Fibroblast of peridontal ligament (primary cell): ENCODE measurements around the gene SAE1.

Experiments
- DNase-seq: peaks from one replicate; pipeline ENCODE4 v3.0.0-alpha.2; 2010; ENCODE audit errors: extremely low read depth

The SAE1 gene

DNA sequence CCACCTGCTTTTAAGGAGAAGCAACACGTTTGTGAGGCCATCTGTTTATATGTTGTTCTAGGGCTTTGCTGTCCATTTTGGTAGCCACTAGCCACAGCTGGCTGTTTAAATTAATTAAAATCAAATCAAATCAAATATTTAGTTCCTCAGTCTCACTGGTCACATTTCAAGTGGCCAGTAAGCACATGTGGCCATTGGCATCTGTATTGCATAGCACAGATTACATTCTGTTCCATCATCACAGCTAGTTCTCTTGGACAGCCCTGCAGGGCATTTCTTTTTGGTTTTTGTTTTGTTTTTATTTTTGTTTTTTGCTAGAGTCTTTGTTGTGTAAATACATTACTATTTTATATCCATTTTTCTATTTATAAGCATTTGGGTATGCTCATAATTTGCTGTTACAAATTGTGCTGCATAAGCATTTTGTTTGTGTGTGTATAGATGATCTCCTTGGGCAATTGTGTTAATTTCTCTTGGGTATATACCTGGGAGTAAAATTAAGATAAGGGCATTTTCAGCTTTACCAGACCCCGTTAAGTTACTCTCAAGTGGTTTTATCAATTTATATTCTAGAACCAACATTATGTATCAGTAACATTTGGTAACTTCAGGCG, 31.3 kb downstream of the SAE1 start:
- peak; percentile 56 for DNase-seq

DNA sequence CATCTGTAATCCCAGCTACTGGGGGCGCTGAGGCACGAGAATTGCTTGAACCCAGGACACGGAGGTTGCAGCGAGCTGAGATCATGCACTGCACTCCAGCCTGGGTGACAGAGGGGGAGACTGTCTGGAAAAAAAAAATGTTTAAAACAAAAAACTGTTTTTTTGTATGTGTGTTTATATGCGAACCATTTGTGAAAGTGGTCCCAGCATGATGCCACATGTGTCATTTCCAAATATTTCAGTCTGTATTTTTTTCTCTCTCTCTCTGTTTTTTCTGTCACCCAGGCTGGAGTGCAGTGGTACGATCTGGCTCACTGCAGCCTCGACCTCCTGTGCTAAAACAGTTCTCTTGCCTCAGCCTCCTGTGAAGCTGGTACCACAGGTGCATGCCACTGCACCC, 37.4 kb downstream of the SAE1 start:
- DNase-seq: no peak

DNA sequence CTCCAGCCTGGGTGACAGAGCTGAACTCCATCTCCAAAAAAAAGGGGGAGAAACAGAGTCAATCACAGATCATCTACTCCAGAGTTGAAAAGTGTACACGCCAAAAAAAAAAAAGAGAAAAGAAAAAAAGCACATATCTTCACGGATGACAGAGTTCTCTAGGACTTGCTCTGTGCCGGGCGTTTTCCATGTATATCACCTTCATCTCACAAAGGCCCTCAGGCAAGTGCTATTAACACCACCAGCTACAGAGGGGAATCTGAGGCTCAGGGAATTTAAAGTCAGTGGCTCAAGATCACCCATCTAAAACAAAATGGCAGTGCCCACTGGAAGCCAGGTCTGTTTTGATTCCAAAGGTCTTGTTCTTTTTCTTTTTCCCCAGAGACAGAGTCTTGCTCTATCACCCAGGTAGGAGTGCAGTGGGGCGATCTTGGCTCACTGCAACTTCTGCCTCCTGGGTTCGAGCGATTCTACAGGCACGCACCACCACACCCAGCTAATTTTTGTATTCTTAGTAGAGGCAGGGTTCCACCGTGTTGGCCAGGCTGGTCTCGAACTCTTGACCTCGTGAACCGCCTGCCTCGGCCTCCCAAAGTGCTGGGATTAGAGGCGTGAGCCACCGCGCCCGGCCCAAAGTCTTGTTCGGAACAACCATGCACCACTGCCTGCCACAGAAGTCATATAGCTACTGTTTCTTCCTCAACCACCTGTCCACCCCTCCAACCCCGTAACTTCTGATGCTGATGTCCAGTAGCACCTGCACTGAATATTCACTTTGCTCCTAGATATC, 42.2 kb downstream of the SAE1 start:
- no peak for DNase-seq

DNA sequence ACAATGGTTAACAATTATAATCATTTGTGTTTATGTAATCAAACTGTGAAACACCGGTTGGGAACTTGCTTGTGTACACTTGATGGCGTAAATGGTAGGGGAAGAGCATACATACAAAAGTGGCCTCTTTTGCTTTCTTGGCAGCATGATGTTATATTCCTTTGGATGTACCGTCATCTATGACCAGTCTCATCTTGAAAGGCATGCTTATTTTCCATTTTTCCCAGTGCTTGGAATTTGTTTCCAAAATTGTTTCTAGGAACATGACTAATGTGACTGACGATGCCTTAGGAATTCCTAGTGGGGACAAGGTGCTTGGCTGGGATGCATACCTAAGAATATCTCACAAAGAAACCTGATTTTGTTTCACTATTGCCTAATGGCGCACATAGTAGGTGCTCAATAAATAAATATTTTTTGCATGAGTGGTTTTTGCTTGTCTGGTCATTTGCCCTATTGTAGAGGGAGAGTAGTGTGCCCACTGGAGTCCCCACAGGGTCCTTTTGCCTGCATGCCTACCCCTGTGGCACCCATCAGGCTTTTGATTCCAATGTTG, 45.5 kb downstream of the SAE1 start:
- peak; percentile 91 for DNase-seq

DNA sequence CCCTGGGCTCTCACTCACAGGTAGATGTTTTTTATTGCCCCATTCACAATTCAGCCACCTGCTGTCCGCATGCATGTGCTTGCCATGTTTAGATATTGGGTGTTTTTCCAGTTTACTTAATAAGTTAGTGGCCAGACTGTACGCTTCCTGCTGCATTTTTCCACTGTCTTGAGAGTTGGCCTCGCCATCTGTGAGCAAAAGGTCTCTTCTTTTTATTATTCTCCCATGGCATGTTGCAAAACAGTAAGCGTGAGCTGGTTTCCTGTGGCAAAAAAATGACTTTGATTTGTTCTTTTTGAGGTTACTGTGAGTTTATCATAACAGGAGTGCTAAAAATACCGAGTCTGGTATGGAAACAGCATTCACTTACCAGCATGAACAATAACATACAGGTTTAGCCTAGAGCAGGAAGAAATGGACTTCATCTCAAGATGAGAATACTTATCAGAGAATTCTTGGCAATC, 46.0 kb downstream of the SAE1 start:
- DNase-seq: peak; percentile 88

DNA sequence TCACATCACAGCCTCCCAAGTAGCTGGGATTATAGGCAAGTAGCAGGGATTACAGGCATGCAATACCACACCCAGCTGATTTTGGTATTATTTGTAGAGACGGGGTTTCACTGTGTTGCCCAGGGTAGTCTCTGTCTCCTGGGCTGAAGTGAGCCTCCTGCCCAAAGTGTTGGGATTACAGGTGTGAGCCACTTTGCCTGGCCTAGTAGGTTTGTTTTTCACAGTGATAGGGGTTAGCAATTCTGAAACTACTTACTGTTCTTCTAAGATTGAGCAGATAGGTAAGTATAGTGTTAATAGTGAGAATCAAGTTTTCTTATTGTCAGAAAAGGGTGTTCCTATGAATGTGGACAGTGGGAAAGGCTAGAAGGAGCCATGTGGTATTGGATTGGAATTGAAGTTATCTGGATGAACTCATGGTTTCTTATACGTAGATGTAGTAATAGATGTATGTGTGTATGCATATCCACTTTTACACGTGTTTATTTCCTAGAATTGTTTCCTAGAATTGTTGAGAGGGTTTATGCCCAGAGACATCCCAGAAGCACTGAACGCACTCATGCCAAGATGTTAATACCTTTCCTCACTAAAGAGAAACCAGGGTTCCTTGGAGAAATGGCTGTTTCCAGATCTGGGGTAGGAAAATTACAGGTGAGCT, 49.1 kb downstream of the SAE1 start:
- no peak for DNase-seq

DNA sequence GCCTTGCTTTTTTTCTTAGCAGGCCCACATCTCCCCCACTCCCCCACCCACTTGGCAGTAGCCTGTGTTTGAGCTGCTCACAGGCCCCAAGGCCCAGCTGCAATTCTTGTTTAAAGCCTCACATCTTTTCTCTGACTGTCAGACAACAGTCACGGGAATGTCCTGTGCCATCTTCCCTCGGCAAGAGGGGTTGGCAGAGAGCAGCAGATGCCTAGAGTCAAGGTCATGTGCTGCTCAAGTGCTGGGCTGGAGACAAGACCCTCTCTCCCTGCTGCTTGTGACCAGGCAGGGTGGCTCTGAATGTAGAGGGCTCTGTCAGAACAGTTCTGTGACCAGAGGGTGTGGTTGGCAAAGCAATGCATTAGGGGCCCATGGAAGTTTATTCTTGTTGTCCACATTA, 53.0 kb downstream of the SAE1 start:
- no peak for DNase-seq

DNA sequence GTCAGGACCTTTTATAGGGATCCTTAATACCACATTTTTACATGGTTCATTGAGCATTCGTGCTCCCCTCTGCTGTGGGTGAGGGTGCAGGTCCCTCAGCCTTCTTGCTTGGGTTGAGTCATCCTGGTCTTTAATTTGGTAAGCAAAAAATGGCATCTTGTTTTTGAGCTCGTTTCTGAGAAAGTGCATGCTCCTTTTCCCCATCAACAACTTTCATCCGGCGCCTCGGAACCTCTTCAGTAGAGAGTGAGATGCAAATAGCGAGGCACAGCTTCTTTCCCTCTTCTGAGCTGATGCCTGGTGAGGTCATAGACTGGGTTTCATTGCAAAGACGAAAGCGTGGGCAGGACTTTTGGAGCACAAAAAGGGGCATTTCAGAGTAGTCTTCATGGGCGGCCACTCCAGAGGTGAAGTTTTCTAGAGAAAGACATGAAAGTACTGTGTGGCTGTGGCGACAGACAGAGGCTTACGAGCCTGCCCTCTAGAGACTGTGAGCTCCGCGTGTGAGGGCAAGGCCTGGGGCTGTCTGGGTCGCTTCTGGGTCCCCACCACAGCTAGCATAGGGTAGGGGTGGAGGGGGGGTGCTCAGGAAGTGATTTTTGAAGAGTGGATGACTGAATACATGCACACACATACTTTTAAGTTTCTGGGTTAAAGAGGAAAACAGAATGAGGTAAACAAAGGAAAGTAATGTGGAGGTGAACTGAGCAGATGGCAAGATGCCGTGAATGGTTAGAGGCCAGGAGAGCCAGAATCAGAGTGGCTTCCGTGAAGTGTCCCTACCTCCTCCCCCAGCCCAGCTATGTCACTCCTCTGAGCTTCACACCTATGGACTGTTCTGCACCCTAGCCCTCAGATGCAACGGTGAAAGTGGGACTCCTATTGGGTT, 56.1 kb downstream of the SAE1 start:
- no peak for DNase-seq

DNA sequence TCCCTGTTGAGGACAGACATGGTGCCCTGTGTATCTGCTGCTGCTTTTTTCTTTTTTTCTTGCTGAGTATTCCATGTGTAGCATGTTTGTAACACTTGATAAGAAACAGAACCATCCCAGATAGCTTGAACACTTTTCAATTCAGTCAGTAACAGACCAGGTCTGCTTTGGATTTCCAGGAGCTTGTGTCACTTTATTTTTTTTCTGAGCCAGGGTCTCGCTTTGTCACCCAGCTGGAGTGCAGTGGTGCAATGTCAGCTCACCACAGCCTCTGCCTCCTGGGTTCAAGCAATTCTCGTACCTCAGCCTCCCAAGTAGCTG, 56.7 kb downstream of the SAE1 start:
- no peak for DNase-seq

DNA sequence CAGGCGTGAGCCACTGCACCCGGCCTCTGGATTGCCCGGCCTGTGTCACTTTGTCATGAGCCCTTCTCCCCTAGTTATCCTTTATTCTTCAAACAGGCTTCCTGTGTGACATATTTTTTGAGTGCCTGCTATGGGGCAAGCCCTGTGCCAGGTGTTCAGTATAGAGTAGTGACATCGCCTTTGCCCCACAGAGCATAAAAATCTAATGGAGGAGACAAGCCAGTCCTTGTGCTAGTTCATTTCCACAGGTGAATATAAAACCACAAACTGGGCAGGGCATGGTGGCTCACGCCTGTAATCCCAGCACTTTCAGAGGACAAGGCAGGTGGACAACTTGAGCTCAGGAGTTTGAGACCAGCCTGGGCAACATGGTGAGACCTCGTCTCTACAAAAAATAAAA, 57.2 kb downstream of the SAE1 start:
- no peak for DNase-seq

DNA sequence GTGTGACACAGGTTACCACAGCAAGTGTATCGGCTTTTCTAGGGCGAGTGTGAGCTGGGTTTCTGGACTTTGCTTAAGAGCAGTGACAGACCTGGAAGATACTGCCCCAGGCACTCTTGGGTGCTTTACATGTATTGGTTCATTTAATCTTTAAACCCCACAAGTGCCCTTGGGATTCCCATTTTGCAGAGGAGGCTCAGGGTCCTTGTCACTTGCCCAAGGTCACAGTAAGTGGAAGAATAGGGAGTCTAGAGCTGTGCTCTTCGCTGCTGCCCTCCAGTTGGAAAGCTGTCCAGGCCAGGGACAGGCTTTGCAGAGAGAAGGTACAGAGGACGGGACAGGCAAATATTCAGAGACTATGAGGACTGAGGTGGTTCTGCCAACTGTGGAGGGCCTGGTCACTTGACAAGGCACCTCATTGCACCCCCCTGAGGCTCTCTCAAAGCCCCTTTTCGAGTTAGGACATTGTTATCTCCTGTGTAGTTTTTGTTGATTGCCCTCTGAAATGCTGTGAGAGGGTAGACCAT, 57.9 kb downstream of the SAE1 start:
- no peak for DNase-seq

DNA sequence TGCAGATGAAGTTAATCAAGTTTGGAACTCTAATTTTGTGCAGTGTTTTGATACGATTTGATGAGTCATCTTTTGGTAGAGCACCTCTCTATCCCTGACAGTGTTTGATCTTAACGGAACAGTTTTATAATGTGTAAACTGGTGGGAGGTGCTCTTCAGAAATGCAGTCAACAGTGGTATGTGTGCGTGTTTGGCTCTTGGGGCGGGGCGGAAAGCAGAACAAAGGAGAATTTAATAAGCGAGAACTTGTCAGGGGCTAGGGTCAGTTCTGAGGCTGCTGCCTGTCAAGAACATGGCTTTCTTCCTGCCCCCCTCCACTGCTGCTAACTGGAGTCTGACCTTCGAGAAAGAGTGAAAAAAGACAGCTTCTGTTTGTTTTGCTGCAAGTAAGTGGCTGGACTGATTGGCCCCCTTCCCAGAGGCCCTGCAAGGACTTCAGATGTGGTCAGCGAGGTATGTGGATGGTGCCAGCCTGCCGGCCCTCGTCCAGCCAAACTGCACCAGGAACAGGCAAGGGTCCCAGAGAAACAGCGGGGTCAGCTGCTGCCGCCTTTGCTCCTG, 59.6 kb downstream of the SAE1 start:
- peak; percentile 74 for DNase-seq

DNA sequence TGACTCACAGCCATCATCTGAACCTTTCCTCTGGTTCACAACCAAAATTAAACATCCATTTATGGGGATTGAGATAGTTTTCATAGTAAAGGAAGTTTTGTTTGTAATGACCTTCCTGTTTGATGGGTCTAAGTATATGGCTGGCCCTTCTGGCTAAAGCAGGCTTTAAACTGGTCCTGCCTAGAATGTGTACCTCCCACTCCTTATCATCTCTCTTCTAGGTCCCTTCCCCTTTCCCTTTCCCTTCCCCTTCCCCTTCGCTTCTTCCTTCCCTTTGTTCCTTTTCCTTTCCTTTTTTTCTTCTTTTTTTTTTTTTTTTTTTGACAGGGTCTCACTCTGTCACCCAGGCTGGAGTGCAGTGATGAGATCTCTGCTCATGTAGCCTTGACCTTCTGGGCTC, 64.8 kb downstream of the SAE1 start:
- DNase-seq: no peak

DNA sequence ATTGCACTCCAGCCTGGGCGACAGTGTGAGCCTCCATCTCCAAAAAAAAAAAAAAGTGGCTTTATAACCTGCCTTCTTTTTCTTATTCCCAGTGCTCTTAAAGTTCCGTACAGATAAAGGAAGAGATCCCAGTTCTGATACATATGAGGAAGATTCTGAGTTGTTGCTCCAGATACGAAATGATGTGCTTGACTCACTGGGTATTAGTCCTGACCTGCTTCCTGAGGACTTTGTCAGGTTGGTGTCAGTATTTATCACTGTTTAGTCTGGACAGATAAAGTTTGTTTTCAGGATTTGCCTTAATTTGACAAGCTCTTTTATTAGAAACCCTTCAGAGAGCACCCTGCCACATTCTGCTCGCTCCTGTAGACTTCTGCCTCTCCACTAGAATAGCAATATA, 66.5 kb downstream of the SAE1 start:
- no peak for DNase-seq

DNA sequence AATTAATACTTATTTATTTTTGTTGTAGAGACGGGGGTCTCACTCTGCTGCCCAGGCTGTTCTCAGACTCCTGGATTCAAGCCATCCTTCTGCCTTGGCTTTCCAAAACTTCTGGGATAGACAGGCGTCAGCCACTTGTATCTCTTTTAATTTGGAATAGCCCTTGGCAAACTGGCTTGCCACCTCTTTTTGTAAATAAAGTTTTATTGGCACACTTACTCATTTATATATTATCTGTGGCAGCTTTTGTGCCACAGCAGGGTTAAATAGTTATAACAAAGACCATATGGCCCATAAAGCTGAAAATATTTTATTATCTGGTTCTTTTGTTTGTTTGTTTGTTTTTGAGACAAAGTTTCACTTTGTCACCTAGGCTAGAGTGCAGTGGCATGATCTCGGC, 69.9 kb downstream of the SAE1 start:
- no peak for DNase-seq

DNA sequence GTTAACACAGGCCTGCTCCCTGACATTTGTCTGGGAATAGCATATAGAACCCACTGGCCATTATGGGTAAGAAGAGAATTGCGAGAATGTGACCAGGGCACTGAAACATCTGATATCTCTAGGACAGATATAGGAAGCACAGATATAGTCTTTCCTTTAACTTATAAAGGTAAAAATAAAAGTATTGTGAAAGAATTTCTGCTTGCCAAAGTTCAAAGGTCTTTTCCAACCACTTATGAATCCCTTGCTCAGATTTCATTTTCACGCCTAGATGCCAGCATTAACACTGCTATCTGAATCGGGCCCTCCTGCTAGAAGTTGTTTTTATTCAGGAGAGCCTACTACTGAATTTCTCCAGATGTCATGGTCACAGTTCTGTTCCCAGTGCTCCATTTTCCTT, 72.6 kb downstream of the SAE1 start:
- DNase-seq: no peak

DNA sequence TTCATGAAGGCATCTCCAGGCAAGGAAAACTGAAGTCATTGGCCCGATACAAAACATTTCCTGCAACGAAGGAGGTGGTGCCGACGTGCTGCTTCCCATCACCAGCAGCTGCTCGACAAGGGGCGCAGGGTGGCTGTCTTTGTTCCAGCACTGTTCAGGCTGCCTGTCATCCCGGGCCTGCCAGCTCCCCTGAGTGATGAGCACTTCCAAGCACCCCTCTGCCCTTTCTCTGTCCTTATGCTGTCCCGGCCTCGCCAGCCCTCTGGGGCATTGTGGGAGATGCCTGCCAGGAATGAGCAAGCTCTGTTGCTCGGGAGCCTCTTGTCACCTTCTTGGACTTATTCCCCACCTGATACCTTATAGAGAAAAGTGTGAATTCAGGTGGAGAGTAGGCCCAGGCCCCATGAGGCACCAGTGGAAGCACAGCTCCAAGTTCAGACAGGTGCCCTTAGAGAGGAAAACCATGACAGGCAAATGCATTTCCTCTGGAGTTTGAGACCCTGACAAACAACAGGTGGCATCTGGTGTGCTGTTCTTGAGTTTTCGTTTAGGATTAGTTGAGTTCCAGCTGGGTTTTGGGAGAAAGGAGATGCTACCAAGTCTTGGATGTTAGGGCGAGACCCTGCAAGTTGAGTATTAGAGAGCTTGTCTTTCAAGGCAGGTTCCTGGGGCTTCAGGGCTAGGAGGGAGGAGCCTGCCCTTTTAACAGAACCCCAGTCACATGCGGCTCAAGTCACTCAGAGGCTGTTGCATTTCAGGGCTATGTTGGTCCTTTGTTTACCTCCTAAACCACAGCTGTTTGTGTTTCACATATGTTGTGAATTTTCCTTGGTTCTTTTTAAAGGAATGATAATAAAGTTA, 78.9 kb downstream of the SAE1 start:
- DNase-seq: peak; percentile 79

DNA sequence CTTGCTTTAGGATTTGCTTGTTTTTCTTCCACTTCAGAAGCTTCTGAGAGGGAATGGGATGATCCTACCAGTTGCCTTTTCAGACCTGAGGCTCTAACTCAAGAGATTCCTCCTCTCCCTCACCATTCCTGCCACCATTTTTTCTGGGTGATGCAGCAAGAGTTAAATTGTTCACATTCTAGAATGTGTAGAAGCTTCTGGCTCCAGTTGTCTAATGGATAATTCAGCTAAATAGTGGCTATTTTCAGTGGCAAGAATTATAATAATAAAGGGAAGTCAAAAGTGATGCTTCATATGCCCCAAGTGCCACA, 79.5 kb downstream of the SAE1 start:
- no peak for DNase-seq

DNA sequence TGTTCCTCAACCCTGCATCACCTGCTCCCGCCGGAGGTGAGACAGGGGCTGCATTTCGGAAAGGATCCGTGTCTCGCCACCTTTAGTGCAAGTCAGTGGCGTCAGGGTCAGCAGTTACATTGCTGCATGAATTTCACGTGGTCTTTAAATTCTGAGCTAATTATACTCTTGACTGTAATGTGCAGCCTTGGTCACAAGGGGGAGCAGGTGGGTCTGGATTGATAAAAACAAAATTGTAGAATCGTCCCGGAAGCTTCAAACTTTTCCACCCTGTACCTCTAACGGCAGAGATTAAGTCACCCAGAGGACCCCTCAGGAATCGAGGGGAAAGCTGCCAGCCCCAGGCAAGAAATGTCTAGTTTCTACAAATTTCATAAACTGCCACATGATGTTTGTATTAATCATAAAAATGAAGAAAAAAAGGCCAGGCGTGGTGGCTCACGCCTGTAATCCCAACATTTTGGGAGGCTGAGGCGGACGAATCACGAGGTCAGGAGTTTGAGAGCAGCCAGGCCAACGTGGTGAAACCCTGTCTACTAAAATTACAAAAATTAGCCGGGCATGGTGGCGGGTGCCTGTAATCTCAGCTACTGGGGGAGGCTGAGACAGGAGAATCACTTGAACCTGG, 80.2 kb downstream of the SAE1 start:
- DNase-seq: peak; percentile 92

DNA sequence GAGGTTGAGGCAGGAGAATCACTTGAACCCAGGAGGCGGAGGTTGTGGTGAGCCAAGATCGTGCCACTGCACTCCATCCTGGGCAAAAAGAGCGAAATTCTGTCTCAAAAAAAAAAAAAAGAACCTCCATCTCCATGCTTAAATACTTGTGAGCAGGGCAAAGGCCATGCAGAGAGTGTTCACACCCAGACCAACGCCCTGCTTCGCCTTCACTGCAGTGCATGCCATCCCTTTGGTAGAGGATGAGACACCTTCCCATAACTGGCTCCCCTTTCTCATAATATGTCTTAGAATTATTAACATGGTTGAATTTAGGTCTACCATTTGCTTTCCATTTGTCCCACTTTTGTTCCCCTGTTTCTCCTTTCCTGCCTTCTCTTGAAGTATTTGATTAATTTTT, 84.9 kb downstream of the SAE1 start:
- DNase-seq: no peak
